H1 (cell line): Measurements from ENCODE around the gene MAGI1. TPM values are rescaled to one million over a fixed set of nuclear protein-coding genes. Genes with fewer than 3 reads are reported as not detected.

Experiments
- POU5F1 ChIP-seq: IDR thresholded peaks from 2 replicates; pipeline ENCODE4 v1.6.1; 2011; ENCODE audit warnings: low read depth, mild to moderate bottlenecking, low read length, moderate library complexity
- TAF7 ChIP-seq: optimal IDR thresholded peaks from 2 replicates; pipeline ENCODE3; 2011; ENCODE audit warnings: low read depth, mild to moderate bottlenecking, inconsistent platforms, low read length, moderate library complexity, borderline replicate concordance
- polyA plus RNA-seq, 7 experiments: library from polyadenylated mRNA; depleted of rRNA in 3 of 7; stranded (reverse) in 5 of 7; unstranded in 2 of 7; fragments of >200 nt in 5 of 7; fragments of 200-250 nt in 2 of 7; gene quantifications; 1 replicate in 5 of 7; 2 replicates in 1 of 7; 4 replicates in 1 of 7; pipeline versions ENCODE4 v1.2.1 to v1.2.3, GENCODE V29; 2011 to 2013; ENCODE audit warnings: missing spikeins in 2 of 7, mixed read lengths in 2 of 7
- total RNA-seq: library from RNA; stranded (reverse); fragmentation: NEBNext Ultra II Directional; extraction: Animal tissue kit (Norgen Biotek cat#: 25700); gene quantifications from 2 replicates; pipeline ENCODE4 v1.2.1, GENCODE V29; 2021

MAGI1 gene
- total and polyA plus RNA-seq, 2 of the 8 experiments (the other 6 are each of a cell fraction or from before 2014, with no cell fraction given), result 19.8 to 78.0 TPM

DNA sequence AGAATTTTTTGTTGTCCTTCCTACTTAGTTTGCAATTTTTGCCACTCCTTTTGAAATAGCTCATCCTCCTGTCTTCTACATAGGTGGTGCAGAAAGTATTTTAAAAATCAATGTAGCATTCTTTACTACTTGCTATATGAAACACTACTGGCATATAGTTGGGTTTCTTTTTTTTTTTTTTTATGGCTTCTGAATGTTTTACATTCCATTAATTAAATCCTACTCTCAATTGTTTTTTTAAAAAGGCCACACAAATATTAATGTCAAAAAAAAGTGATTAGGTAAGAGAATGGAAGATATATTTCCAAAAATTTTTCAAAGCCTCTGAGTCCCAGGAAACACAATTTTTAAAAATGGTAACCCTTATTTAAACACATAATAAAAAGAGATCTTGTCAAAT lies 262.6 kb downstream of the MAGI1 start (continued):
- no peak for TF ChIP-seq TAF7
- TF ChIP-seq POU5F1, result no peak
